ENCODE results near the gene ASXL1.
A peak's percentile ranks its signal among the peaks of the same experiment; 100 is the strongest.
"Not testable (repeated sequence)": the region's sequence is repeated elsewhere in the genome, so short reads cannot be mapped to it uniquely, and the experiment has no call there.

Gene ASXL1

GRCh38 chr20:32357869-32358631 is at the start of gene ASXL1:
TSS of gene ASXL1 (plus strand) at chr20:32358331. CDS start at chr20:32358776, 445 bp downstream.
- peak; percentile 96 for DNase-seq

- no peak for DNase-seq
These were observed 45.3 kb upstream of the ASXL1 start for GRCh38 chr20:32312718-32313424.

- no peak for DNase-seq
These were observed 43.4 kb upstream of the ASXL1 start for GRCh38 chr20:32314768-32315167.

GRCh38 chr20:32315399-32315798 is 42.7 kb upstream of the ASXL1 start:
- DNase-seq: no peak

- no peak for DNase-seq
These were observed 42.2 kb upstream of the ASXL1 start for GRCh38 chr20:32315891-32316290.

GRCh38 chr20:32316667-32317066 is 41.5 kb upstream of the ASXL1 start:
- no peak for DNase-seq

- DNase-seq: no peak
These were observed 39.0 kb upstream of the ASXL1 start for GRCh38 chr20:32319100-32319499.

- DNase-seq: no peak
These were observed 37.8 kb upstream of the ASXL1 start for GRCh38 chr20:32320305-32320704.

- no peak for DNase-seq
These were observed 36.7 kb upstream of the ASXL1 start for GRCh38 chr20:32321390-32321789.

GRCh38 chr20:32322260-32322659 is 35.9 kb upstream of the ASXL1 start:
- DNase-seq: not testable (repeated sequence)

GRCh38 chr20:32323761-32324160 is 34.4 kb upstream of the ASXL1 start:
- not testable (repeated sequence) for DNase-seq

- no peak for DNase-seq
These were observed 32.2 kb upstream of the ASXL1 start for GRCh38 chr20:32325706-32326503.

- DNase-seq: no peak
These were observed 31.7 kb upstream of the ASXL1 start for GRCh38 chr20:32326504-32326845.

- no peak for DNase-seq
These were observed 30.9 kb upstream of the ASXL1 start for GRCh38 chr20:32327087-32327681.

GRCh38 chr20:32329817-32330554 is 28.1 kb upstream of the ASXL1 start:
- DNase-seq: no peak

GRCh38 chr20:32330555-32330897 is 27.6 kb upstream of the ASXL1 start:
- DNase-seq: no peak

- no peak for DNase-seq
These were observed 25.5 kb upstream of the ASXL1 start for GRCh38 chr20:32332614-32333013.

GRCh38 chr20:32333181-32333987 is 24.7 kb upstream of the ASXL1 start:
- DNase-seq: no peak

GRCh38 chr20:32333988-32334885 is 23.9 kb upstream of the ASXL1 start:
- peak; percentile 52 for DNase-seq

GRCh38 chr20:32336918-32337347 is 21.2 kb upstream of the ASXL1 start:
- DNase-seq: no peak
